ENCODE results near the gene OR1Q1. TPM values are rescaled to one million over a fixed set of nuclear protein-coding genes. Genes with fewer than 3 reads are reported as not detected.

Gene OR1Q1
- total RNA-seq, 1 donor from 2014 or later = not detected

Other genes with a start within 250 kb of the OR1Q1 start
- 0.55 and 0.71 TPM in 2 replicates for gene PTGS1, start 243.7 kb upstream of the OR1Q1 start, total RNA-seq
- not detected in 2 replicates for gene OR1J1, start 136.8 kb upstream of the OR1Q1 start, total RNA-seq
- gene OR1J2, start 103.9 kb upstream of the OR1Q1 start, total RNA-seq = not detected in 2 replicates
- gene OR1J4, start 95.6 kb upstream of the OR1Q1 start, total RNA-seq = 0.21 TPM in 1 of 2 replicates, not detected in the other
- not detected in 2 replicates for gene OR1N1, start 87.4 kb upstream of the OR1Q1 start, total RNA-seq
- gene OR1N2, start 61.6 kb upstream of the OR1Q1 start, total RNA-seq = not detected in 2 replicates
- 0.18 TPM in 1 of 2 replicates, not detected in the other for gene OR1L8, start 31.4 kb upstream of the OR1Q1 start, total RNA-seq
- gene OR1B1, start 42.9 kb downstream of the OR1Q1 start, total RNA-seq = not detected in 2 replicates
- not detected in 2 replicates for gene OR1L1, start 47.0 kb downstream of the OR1Q1 start, total RNA-seq
- not detected in 2 replicates for gene OR1L3, start 60.4 kb downstream of the OR1Q1 start, total RNA-seq
- not detected in 2 replicates for gene OR1L4, start 109.3 kb downstream of the OR1Q1 start, total RNA-seq
- not detected in 2 replicates for gene OR1L6, start 127.6 kb downstream of the OR1Q1 start, total RNA-seq
- not detected in 2 replicates for gene OR5C1, start 174.2 kb downstream of the OR1Q1 start, total RNA-seq
- not detected in 2 replicates for gene OR1K1, start 185.4 kb downstream of the OR1Q1 start, total RNA-seq
- gene PDCL, start 213.8 kb downstream of the OR1Q1 start, total RNA-seq = 20.4 and 22.6 TPM in 2 replicates

Measured in activated T-helper 2 cell treated with anti-CD3 and anti-CD28 coated beads, Interferon-gamma antibody, Interleukin-2, Interleukin-4, amounts not matched to agents 10 μg/mL and 5 μg/mL and 100 μg/mL, durations not matched to agents 14 hours and 24 hours and 36 hours (primary cell).